K562 (cell line): Measurements from ENCODE around the gene AQP6. TPM values are rescaled to one million over a fixed set of nuclear protein-coding genes. Genes with fewer than 3 reads are reported as not detected.
A peak's percentile ranks its signal among the peaks of the same experiment; 100 is the strongest.

ENCODE experiments used
- ATAC-seq: fragments of 200-7000 bp; cut with Tn5 transposase; 3 replicates; pipeline ENCODE4 v1.9.1; 2020; ENCODE audit warnings: moderate library complexity
- BruUV-seq: library from RNA; stranded (reverse); fragments of 400-500 nt; replicated peaks from 2 replicates; lab custom pipeline; 2021; lab: Mats Ljungman, UMichigan
- CTCF ChIA-PET: fragments of 300-600 bp; formaldehyde crosslinking; extraction: SDS; loops from one replicate; lab custom pipeline; 2021; ENCODE audit warnings: low intra/inter-chr PET ratio; lab: Yijun Ruan, JAX
- POLR2A ChIA-PET: fragments of 300-600, 350-650 bp; sonication (Branson Sonifier 250); formaldehyde crosslinking; extraction: SDS; loops from one replicate; lab custom pipeline; 2021; ENCODE audit warnings: antibody characterized with exemption, inconsistent platforms; lab: Yijun Ruan, JAX
- DNase-seq, 4 experiments: peaks; one replicate each; pipeline versions ENCODE4 v3.0.0 to v3.0.0-alpha.2; 2011 to 2018; ENCODE audit warnings: low spot score in 3 of 4, mixed read lengths in 3 of 4; ENCODE audit errors: extremely low read depth in 1 of 4
- FAIRE-seq: peaks from 2 replicates; lab custom pipeline; 2011; peaks lifted over from hg19 to GRCh38; lab: Jason Lieb, UNC
- H2AFZ ChIP-seq: 2 replicates; pipeline ENCODE4 v1.6.0; 2011; ENCODE audit warnings: low read depth, low read length, control low read depth, inconsistent platforms
- H3K27ac ChIP-seq: fragments of 200-600 bp; 3 replicates; pipeline ENCODE4 v1.8.0; 2011; ENCODE audit warnings: low read depth, mild to moderate bottlenecking, control low read depth, inconsistent platforms, low read length, moderate library complexity, mixed read lengths; ENCODE audit errors: extremely low read depth
- H3K27me3 ChIP-seq, 2 experiments: fragments of 300-600 bp in 1 of 2; 2 replicates in 1 of 2; 3 replicates in 1 of 2; pipeline versions ENCODE4 v1.6.0 to v1.8.0; 2011; ENCODE audit warnings: inconsistent platforms in 2 of 2, low read length in 2 of 2, mild to moderate bottlenecking in 1 of 2, mixed read lengths in 1 of 2, moderate library complexity in 1 of 2; ENCODE audit not compliant: control insufficient read depth in 2 of 2, insufficient read depth in 2 of 2
- H3K36me3 ChIP-seq: fragments of 300-600 bp; 3 replicates; pipeline ENCODE4 v1.8.0; 2011; ENCODE audit warnings: mild to moderate bottlenecking, low read length, inconsistent platforms; ENCODE audit not compliant: control insufficient read depth, insufficient read depth
- H3K4me1 ChIP-seq, 2 experiments: fragments of 200-600 bp in 1 of 2; replicated peaks in 1 of 2; 2 replicates in 1 of 2; 3 replicates in 1 of 2; pipeline versions ENCODE4 v1.5.1 to v1.8.0; 2011; ENCODE audit warnings: inconsistent platforms in 2 of 2, low read length in 2 of 2, mild to moderate bottlenecking in 1 of 2, mixed read lengths in 1 of 2, moderate library complexity in 1 of 2; ENCODE audit not compliant: control insufficient read depth in 2 of 2, insufficient read depth in 2 of 2
- H3K4me2 ChIP-seq: 2 replicates; pipeline ENCODE4 v1.6.1; 2011; ENCODE audit warnings: low read length, control low read depth, inconsistent platforms, mixed read lengths; ENCODE audit not compliant: insufficient read depth
- H3K4me3 ChIP-seq: fragments of 200-600 bp; sonication (generic), shearing (Covaris generic); 2 replicates; pipeline ENCODE4 v1.5.1; 2016; ENCODE audit warnings: control low read depth, inconsistent platforms
- H3K79me2 ChIP-seq: fragments of 200-600 bp; 3 replicates; pipeline ENCODE4 v1.8.0; 2011; ENCODE audit warnings: low read length, inconsistent platforms; ENCODE audit not compliant: control insufficient read depth, insufficient read depth
- H3K9ac ChIP-seq, 2 experiments: 2 replicates each; pipeline versions ENCODE4 v1.6.0 to v1.6.1; 2011; ENCODE audit warnings: low read depth in 2 of 2, low read length in 2 of 2, control low read depth in 1 of 2, inconsistent platforms in 1 of 2, mild to moderate bottlenecking in 1 of 2, mixed read lengths in 1 of 2; ENCODE audit not compliant: insufficient read depth in 1 of 2
- H3K9me1 ChIP-seq: one replicate; pipeline ENCODE4 v1.6.0; 2011; ENCODE audit warnings: inconsistent platforms, mild to moderate bottlenecking, low read length, moderate library complexity; ENCODE audit not compliant: control insufficient read depth, insufficient read depth
- H3K9me3 ChIP-seq: replicated peaks from 2 replicates; pipeline ENCODE4 v1.5.1; 2011; ENCODE audit warnings: low read depth, low read length, inconsistent platforms; ENCODE audit not compliant: control insufficient read depth, insufficient read depth
- H4K20me1 ChIP-seq: replicated peaks from 2 replicates; pipeline ENCODE4 v1.6.1; 2011; ENCODE audit warnings: low read length, inconsistent platforms, mixed read lengths; ENCODE audit not compliant: control insufficient read depth, insufficient read depth
- AFF1 ChIP-seq, 2 experiments: fragments of 450-650 bp; IDR thresholded peaks; 2 replicates each; pipeline ENCODE4 v1.6.1; 2018; ENCODE audit warnings: mild to moderate bottlenecking in 2 of 2, low read depth in 1 of 2; ENCODE audit not compliant: partially characterized antibody in 2 of 2
- ZNF184 ChIP-seq: sonication (generic); formaldehyde crosslinking; IDR thresholded peaks from 2 replicates; pipeline ENCODE4 v1.5.0; 2020; ENCODE audit warnings: missing genetic modification reagents
- WGBS: fragments of 100-300 bp; shearing (Covaris generic); methylation state at CpG from one replicate; pipeline ENCODE4 v1.1.6; 2016; ENCODE audit warnings: low coverage, mixed read lengths; ENCODE audit not compliant: insufficient coverage; ENCODE audit errors: missing lambda C conversion rate; 5-methylcytosine and 5-hydroxymethylcytosine counted together
- in situ Hi-C: fragments of 300-500 bp; cut with MboI; formaldehyde crosslinking; loops from 4 replicates; pipeline ENCODE4 v1.15.0; 2018; ENCODE audit warnings: inconsistent platforms, mixed read lengths
- intact Hi-C: fragments of 100-400 bp; cut with micrococcal nuclease; formaldehyde crosslinking; loops from 2 replicates; pipeline ENCODE4 v1.14.2; 2022
- polyA plus RNA-seq, 8 experiments: library from polyadenylated mRNA; depleted of rRNA in 4 of 8; stranded (reverse) in 5 of 8; unstranded in 3 of 8; fragments of >200 nt; fragmentation: Nextera tagmentation in 2 of 8; fragmentation: Illumina TruSeq in 1 of 8; extraction: Ambion mirVana in 2 of 8; extraction: Trizol in 1 of 8; gene quantifications; 2 replicates each; pipeline versions ENCODE4 v1.2.1 to v1.2.3, GENCODE V29; 2011 to 2014; ENCODE audit warnings: inconsistent platforms in 1 of 8, missing spikeins in 1 of 8
- total RNA-seq, 7 experiments: library from RNA; depleted of rRNA in 6 of 7; stranded (reverse); fragments of >200 nt in 6 of 7; fragmentation: Illumina TruSeq in 2 of 7; extraction: Trizol in 2 of 7; gene quantifications; 2 replicates each; pipeline versions ENCODE4 v1.2.1 to v1.2.3, GENCODE V29; 2011 to 2021; ENCODE audit warnings: low replicate concordance in 1 of 7

Gene AQP6
- total and polyA plus RNA-seq, 9 of the 15 experiments (the other 6 are each of a cell fraction or from before 2014, with no cell fraction given) = 0.05 to 0.12 TPM; not detected in 7

DNA sequence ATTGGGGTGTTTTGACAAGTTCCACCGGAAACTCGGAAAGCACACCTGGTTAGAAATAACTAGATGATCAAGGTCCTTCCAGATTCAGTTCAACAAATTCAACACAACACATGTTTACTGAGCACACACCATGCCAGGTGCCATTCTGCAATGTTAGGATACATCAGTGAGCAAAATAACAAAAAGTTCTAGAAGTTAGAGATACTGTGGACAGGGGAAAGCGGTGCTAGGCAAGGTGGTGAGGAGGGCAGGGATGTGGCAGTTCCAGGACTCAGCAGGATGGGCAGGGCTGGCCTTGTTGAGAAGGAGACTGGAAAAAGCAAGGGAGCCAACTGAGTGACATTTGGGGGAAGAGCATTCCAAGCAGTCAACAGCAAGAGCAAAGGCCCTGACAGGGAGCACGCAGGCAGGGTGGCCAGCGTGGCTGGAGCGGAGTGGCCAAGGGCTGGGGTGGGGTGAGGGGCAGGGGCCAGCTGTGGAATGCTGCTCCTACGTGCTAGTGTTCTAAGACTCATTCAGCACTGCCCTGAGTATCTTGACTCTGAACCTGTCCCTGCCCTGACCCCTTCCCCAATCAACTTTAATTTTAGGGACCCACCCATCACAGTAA lies 49.6 kb upstream of the AQP6 start:
- FAIRE-seq (peak; percentile 19), ATAC-seq (no peak), DNase-seq (no peak)
- peaks cover 5 to 34% of the 10 kb centered on the region in 2 experiments; a peak in 4 of 5 replicates for H3K27me3 ChIP-seq
- CTCF ChIA-PET = no interaction called here
- no peaks in the 10 kb centered on the region for H3K79me2 ChIP-seq
- H3K27ac ChIP-seq = no peak overlapping the region
- H3K4me2 ChIP-seq = no peak overlapping the region
- POLR2A ChIA-PET = interaction anchor here (0.6 to 1.0 kb wide), 3 partner anchors 17 to 41 kb away, joined by 3 read pairs; no protein-coding TSS in a partner anchor
- TF ChIP-seq ZNF184 (CRISPR knock-in tag) (no peak), AFF1 (IDR thresholded peaks at IDR 0.05; ENCODE audit: low read depth in 1 of 2, partially characterized antibody in 2 of 2) (peak in 1 of 2 experiments; percentile 58)
- no peak overlapping the region for H3K4me3 ChIP-seq
- in situ Hi-C loops (no loop called here), intact Hi-C loops (no loop called here)
- WGBS = 51% methylated on average over 7 of the region's 7 CpGs
- no peaks in the 10 kb centered on the region for H3K9me3 ChIP-seq
- no peaks in the 10 kb centered on the region for H3K36me3 ChIP-seq
- no peaks in the 10 kb centered on the region for H3K9me1 ChIP-seq
- no TSS peak for BruUV-seq
- no peak overlapping the region for H2AFZ ChIP-seq
- H4K20me1 ChIP-seq = no peaks in the 10 kb centered on the region
- H3K4me1 ChIP-seq = no peaks in the 10 kb centered on the region
- H3K9ac ChIP-seq = no peak overlapping the region
